ENCODE data around the gene PSD4. TPM values are rescaled to one million over a fixed set of nuclear protein-coding genes. Genes with fewer than 3 reads are reported as not detected.

The PSD4 gene
- total and polyA plus RNA-seq, 2 donors from 2014 or later: 16.2 to 42.0 TPM

GRCh38 chr2:113195923-113196501, 22.2 kb downstream of the PSD4 start:
- Histone ChIP-seq H3K36me3 (ENCODE audit: control insufficient read depth in 2 of 3, insufficient read depth in 3 of 3, low read length in 3 of 3) (no peaks in the 10 kb centered on the region), H3K27ac (ENCODE audit: low read depth in 2 of 2, low read length in 2 of 2) (no peak overlapping the region), H3K4me1 (ENCODE audit: control insufficient read depth in 2 of 3, insufficient read depth in 2 of 3, low read depth in 1 of 3, low read length in 3 of 3) (peaks cover 0 to 9% (median 0%) of the 10 kb centered on the region in 3 donors), H3K27me3 (ENCODE audit: control insufficient read depth, insufficient read depth, low read length) (no peaks in the 10 kb centered on the region), H3K9ac (ENCODE audit: low read length in 3 of 3) (no peak overlapping the region), H3K4me3 (ENCODE audit: low read length in 3 of 3) (no peak overlapping the region), H3K9me3 (ENCODE audit: control insufficient read depth in 2 of 3, insufficient read depth in 1 of 3, low read length in 3 of 3) (no peaks in the 10 kb centered on the region)
- intact Hi-C loops (cut with DNase I): no loop called here
- DNase-seq (peak in 1 of 5 donors; percentile 43), FAIRE-seq (no peak)
- TF ChIP-seq CTCF (IDR thresholded peaks at IDR 0.05; ENCODE audit: borderline replicate concordance, extremely low read depth, insufficient read depth): no peak

GRCh38 chr2:113196839-113197238, 23.1 kb downstream of the PSD4 start:
- Histone ChIP-seq H3K9ac (ENCODE audit: low read length in 3 of 3) (no peak overlapping the region), H3K4me3 (ENCODE audit: low read length in 3 of 3) (no peak overlapping the region), H3K27me3 (ENCODE audit: control insufficient read depth, insufficient read depth, low read length) (no peaks in the 10 kb centered on the region), H3K4me1 (ENCODE audit: control insufficient read depth in 2 of 3, insufficient read depth in 2 of 3, low read depth in 1 of 3, low read length in 3 of 3) (peaks cover 0 to 9% (median 0%) of the 10 kb centered on the region in 3 donors), H3K9me3 (ENCODE audit: control insufficient read depth in 2 of 3, insufficient read depth in 1 of 3, low read length in 3 of 3) (no peaks in the 10 kb centered on the region), H3K27ac (ENCODE audit: low read depth in 2 of 2, low read length in 2 of 2) (no peak overlapping the region), H3K36me3 (ENCODE audit: control insufficient read depth in 2 of 3, insufficient read depth in 3 of 3, low read length in 3 of 3) (no peaks in the 10 kb centered on the region)
- FAIRE-seq: no peak
- TF ChIP-seq CTCF (IDR thresholded peaks at IDR 0.05; ENCODE audit: borderline replicate concordance, extremely low read depth, insufficient read depth): no peak
- intact Hi-C loops (cut with DNase I): no loop called here
- peak in 1 of 5 donors; percentile 52 for DNase-seq

- no peaks in the 10 kb centered on the region for H3K36me3 ChIP-seq (ENCODE audit: control insufficient read depth in 2 of 3, insufficient read depth in 3 of 3, low read length in 3 of 3)
- intact Hi-C loops (cut with DNase I): no loop called here
- H3K9ac ChIP-seq (ENCODE audit: low read length in 3 of 3): no peak overlapping the region
Observed at GRCh38 chr2:113197347-113198047, 23.7 kb downstream of the PSD4 start.

More at GRCh38 chr2:113197347-113198047, 23.7 kb downstream of the PSD4 start:
- DNase-seq (peak in 1 of 5 donors; percentile 68), FAIRE-seq (no peak)
- H3K4me1 ChIP-seq (ENCODE audit: control insufficient read depth in 2 of 3, insufficient read depth in 2 of 3, low read depth in 1 of 3, low read length in 3 of 3): peaks cover 0 to 9% (median 0%) of the 10 kb centered on the region in 3 donors
- TF ChIP-seq CTCF (IDR thresholded peaks at IDR 0.05; ENCODE audit: borderline replicate concordance, extremely low read depth, insufficient read depth): no peak
- no peaks in the 10 kb centered on the region for H3K9me3 ChIP-seq (ENCODE audit: control insufficient read depth in 2 of 3, insufficient read depth in 1 of 3, low read length in 3 of 3)
- H3K27me3 ChIP-seq (ENCODE audit: control insufficient read depth, insufficient read depth, low read length): no peaks in the 10 kb centered on the region
- no peak overlapping the region for H3K27ac ChIP-seq (ENCODE audit: low read depth in 2 of 2, low read length in 2 of 2)
- H3K4me3 ChIP-seq (ENCODE audit: low read length in 3 of 3): no peak overlapping the region

Data from kidney (tissue), 14 donors.